GM10266 (cell line): Measurements from ENCODE around the gene ADK.

Experiments
- DNase-seq: peaks from one replicate; pipeline ENCODE4 v3.0.0; 2012; ENCODE audit errors: extremely low spot score
- TF ChIP-seq, protein P1 (sequence below): IDR thresholded peaks from 2 replicates; pipeline ENCODE4 v1.5.1; 2012; ENCODE audit warnings: mild to moderate bottlenecking, low read depth; ENCODE audit not compliant: control insufficient read depth, insufficient read depth; ENCODE audit errors: missing control alignments

Gene ADK

DNA sequence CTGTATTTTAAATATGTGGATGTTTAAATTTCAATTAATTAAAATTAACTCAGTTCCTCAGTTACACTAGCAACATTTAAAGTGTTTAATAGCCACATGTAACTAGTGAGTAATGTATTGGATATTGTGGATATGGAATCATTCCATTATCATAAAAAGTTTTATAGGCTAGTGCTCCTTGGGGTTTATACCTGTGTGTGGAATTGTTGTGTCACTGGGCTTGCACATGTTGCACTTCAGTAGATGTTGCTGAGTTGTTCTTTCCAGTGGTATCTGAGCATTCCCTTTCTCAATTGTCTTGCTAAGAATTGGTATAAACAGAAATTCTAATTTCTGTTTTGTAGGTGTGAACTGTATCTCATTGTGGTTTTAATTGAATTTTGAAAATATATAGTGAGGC lies 113.0 kb downstream of the ADK start:
- TF ChIP-seq, protein P1, sequence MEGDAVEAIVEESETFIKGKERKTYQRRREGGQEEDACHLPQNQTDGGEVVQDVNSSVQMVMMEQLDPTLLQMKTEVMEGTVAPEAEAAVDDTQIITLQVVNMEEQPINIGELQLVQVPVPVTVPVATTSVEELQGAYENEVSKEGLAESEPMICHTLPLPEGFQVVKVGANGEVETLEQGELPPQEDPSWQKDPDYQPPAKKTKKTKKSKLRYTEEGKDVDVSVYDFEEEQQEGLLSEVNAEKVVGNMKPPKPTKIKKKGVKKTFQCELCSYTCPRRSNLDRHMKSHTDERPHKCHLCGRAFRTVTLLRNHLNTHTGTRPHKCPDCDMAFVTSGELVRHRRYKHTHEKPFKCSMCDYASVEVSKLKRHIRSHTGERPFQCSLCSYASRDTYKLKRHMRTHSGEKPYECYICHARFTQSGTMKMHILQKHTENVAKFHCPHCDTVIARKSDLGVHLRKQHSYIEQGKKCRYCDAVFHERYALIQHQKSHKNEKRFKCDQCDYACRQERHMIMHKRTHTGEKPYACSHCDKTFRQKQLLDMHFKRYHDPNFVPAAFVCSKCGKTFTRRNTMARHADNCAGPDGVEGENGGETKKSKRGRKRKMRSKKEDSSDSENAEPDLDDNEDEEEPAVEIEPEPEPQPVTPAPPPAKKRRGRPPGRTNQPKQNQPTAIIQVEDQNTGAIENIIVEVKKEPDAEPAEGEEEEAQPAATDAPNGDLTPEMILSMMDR = no peak
- DNase-seq = no peak

GRCh38 chr10:74272288-74272687 lies 121.3 kb downstream of the ADK start:
- TF ChIP-seq, protein P1 = no peak
- no peak for DNase-seq

- DNase-seq = no peak
- TF ChIP-seq, protein P1 = no peak
Observed at GRCh38 chr10:74275755-74276290, 124.8 kb downstream of the ADK start.

- DNase-seq = no peak
- TF ChIP-seq, protein P1 = no peak
Observed at GRCh38 chr10:74276416-74276815, 125.4 kb downstream of the ADK start.

- TF ChIP-seq, protein P1 = no peak
- DNase-seq = no peak
Observed at GRCh38 chr10:74282151-74282847, 131.3 kb downstream of the ADK start.

DNA sequence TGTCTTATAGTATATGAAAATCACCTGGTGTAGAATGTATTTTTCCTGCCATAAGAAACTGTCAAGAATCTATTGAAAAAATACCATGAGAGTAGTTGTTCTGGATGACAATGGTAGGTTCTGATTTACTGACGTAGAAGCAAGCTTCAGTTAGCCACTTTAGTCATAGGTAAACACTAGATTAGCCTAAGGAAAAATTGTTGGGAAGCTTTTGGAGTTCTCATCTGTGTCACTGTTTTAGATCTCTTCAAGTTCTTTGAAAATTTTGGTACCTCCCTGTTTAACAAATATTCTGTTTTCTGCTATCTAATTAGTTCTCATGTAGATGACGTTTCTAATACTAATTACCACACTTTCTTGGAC lies 131.8 kb downstream of the ADK start:
- DNase-seq = no peak
- TF ChIP-seq, protein P1 = no peak

DNA sequence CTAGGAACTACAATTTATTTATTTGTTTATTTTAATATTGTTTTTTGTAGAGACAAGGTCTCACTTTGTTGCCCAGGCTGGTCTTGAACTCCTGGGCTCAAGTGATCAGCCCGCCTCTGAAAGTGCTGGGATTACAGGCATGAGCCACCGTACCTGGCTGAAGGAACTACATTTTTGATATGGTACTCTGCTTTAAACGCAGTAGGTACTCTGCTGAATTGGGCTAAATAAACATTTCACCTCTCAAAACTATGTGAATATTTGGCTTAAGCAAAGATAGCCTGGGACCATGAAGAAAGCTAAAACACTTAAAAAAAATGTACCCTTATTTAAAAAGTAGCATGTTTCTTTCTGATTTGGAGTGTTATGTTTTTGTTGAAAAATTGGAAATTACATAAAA lies 138.2 kb downstream of the ADK start:
- TF ChIP-seq, protein P1 = no peak
- no peak for DNase-seq
